GM19035 (cell line): ENCODE measurements around the gene RNF31.
"Not testable (repeated sequence)": the region's sequence is repeated elsewhere in the genome, so short reads cannot be mapped to it uniquely, and the experiment has no call there.

Experiments
- ATAC-seq: cut with Tn5 transposase; IDR thresholded peaks from one replicate; pipeline ENCODE4 v1.9.1; 2021; ENCODE audit not compliant: unreplicated experiment

Gene RNF31

DNA sequence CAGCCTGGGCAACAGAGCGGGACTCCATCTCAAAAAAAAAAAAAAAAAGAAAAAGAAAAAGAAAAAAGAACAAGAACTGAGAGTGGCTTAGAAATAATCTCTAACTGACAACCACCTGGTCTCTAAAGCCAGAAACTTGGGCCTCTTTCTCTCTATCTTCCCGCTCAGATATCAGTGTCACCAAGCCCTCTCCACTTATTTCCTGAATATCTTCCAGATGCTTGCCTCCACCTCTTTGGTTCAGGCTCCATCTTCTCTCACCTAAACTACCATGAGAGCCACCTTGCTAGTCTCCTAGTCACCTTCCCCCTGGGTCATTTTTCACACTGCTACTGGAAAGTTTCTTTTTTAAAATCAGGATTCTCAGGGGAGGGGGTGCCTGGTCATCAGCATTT is 49.8 kb downstream of the RNF31 start:
- ATAC-seq: no peak

DNA sequence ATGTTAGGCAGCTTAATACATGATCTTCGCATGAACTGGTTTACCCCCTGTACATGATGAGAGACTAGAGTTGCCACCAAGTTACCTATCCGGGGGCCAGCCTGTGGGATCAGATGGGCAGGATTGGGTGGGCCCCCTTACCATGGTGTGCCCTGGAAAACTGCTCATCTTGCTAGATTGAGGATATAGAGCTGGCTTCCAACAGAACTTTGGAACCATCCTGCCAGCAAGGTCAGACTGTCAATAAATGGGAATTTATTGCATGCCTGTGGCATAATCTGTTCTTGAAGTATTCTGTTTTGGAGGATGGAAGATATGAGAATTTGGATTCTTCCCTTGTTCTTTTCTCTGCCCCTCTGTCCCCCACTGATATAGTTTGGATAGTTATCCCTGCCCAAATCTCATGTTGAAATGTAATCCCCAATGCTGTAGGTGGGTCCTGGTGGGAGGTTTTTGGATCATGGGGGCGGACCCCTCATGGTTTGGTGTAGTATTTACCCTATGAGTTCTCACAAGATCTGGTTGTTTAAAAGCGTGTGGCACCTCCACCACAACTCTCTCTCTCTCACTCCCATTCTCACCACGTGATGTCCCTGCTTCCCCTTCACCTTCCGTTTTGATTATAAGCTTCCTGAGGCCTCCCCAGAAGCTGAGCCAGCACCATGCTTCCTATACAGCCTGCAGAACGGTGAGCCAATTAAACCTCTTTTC is 51.7 kb downstream of the RNF31 start:
- no peak for ATAC-seq

DNA sequence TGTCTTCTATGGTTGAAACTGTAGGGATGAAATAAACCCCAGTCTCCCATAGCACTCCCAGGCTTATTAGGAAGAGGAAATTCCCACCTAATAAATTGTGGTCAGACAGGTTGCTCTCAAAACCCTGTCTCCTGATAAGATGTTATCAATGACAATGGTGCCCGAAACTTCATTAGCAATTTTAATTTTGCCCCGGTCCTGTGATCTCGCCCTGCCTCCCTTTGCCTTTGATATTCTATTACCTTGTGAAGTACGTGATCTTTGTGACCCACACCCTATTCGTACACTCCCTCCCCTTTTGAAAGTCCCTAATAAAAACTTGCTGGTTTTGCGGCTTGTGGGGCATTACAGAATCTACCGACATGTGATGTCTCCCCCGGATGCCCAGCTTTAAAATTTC is 55.2 kb downstream of the RNF31 start:
- ATAC-seq: not testable (repeated sequence)

DNA sequence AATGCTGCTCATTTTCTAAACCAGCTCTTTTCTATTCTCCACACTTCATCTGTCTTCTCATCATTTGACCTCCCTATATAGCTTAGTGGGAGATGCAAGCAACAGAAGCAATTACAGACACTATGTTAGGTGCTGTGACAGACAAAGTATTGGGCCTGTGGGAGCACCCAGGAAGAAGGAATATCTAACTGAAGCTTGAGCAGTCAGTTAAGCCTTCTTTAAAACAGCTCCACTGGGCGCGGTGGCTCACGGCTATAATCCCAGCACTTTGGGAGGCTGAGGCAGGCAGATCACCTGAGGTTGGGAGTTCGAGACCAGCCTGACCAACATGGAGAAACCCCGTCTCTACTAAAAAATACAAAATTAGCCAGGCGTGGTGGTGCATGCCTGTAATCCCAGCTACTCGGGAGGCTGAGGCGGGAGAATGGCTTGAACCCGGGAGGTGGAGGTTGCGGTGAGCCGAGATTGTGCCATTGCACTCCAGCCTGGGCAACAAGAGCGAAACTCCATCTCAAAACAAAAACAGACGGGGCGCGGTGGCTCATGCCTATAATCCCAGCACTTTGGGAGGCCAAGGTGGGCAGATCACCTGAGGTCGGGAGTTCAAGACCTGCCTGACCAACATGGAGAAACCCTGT is 56.1 kb downstream of the RNF31 start:
- not testable (repeated sequence) for ATAC-seq

DNA sequence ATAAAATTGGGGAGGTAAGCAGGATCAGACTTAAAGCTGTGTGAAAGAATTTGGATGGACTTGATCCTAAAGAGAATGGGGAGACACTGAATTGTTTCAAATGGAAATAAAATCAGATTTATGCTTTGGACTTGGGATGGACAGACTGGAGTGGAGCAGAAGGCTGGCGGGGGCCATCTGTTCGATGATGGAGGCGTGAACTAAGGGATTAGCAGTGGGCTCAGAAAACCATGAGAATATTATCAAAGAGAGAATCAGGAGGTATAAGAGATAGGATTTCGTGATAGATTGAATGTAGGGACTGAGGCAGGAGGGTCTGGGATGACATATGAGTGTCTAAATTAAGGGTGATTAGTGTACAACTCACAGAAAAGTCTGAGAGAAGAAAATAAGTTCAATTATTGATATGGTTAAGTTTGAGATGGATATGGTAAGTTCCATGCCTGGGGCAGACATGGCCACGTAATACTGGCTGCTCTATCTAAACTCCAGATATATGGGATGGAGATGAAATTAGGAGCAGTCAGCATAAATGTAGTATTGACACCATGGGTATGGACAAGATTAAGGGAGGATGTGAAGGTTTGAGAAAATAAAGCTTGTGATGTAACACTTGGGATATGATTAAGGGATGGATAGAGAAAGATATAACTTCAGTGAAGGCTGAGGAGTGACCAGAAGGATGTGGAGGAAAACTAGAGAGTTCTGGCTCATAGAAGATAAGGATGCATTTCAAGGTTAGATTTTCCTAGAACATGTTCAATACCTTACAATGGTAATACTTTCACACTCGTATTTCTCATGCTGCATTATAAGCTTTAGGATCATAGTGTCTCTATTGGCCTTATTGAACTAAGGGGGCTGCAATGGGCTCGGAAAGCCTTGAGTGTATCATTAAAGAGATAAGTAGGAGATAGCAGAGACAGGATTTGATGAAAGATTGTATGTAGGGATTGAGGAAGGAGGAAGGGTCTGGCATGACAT is 57.2 kb downstream of the RNF31 start:
- no peak for ATAC-seq

DNA sequence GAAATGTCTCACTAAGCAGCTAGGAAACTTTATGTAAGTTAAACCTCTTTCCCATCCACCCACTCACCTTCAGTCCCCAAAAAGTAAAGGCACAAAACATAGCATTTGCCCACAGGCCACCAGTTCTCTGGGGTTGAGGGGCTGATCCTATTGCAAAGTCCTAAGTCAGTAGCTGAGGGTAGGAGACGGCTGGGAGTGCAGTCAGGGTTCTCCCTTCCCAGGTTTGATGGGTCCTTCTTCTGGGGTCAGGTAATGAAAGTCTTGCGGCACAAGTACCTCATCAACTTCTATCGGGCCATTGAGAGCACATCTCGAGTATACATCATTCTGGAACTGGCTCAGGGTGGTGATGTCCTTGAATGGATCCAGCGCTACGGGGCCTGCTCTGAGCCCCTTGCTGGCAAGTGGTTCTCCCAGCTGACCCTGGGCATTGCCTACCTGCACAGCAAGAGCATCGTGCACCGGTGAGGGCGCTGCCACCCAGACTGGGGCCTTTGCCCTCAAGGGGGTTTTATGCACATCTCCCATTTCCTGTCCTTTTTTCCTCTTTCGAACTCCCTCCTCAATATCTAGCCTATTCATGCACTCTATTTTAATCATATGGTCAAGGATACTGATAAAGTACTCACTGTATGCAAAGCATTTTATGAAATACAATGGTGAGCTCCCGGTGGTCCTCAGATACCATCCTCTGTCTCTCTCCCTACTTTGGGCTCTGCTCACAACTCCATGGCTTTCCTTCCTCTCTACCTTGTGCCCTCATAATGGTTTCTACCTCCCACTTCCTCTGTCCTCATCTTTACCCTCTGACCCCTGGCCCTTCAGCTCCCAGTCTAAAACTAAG is 59.2 kb downstream of the RNF31 start:
- ATAC-seq: no peak

- no peak for ATAC-seq
Observed at GRCh38 chr14:24207104-24207551, 59.8 kb downstream of the RNF31 start.

DNA sequence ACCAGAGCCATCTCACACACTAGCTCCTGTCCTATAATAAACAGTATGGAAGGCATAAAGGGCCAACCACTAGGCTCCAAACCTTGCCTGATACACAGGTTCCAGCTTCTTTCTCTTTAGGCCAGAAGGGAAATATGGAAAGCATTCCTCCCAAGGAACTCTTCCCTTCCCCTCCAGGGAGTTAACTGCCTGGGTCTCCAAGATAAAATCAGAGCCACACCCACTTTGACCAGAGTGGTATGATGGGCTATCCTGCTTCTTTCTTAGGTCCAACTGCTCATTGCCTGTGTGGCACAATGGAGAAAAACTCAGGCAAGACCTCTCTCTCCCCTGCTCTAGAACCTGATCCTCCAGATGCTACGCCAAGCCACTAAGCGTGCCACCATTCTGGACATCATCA is 60.3 kb downstream of the RNF31 start:
- no peak for ATAC-seq
